Esophagus muscularis mucosa (tissue), 4 donors: ENCODE results near the gene BTAF1. TPM values are rescaled to one million over a fixed set of nuclear protein-coding genes. Genes with fewer than 3 reads are reported as not detected.

Experiments
- DNase-seq: peaks from one replicate; pipeline ENCODE4 v3.0.0-alpha.2; 2017; ENCODE audit errors: extremely low spot score
- H3K27ac ChIP-seq, 4 donors: fragments of 200-600 bp; sonication (generic); replicated peaks in 1 of 4; 1 replicate in 3 of 4; 2 replicates in 1 of 4; pipeline ENCODE4 v1.5.1; 2016 to 2019; ENCODE audit warnings: mild to moderate bottlenecking in 1 of 4
- H3K27me3 ChIP-seq, 4 donors: fragments of 200-600 bp; sonication (generic); one replicate each; pipeline versions ENCODE4 v1.5.1 to v1.6.0; 2016 to 2019
- H3K36me3 ChIP-seq, 4 donors: fragments of 200-600 bp; sonication (generic); one replicate each; pipeline ENCODE4 v1.5.1; 2016 to 2019
- H3K4me1 ChIP-seq, 4 donors: fragments of 200-600 bp; sonication (generic); one replicate each; pipeline ENCODE4 v1.5.1; 2016 to 2019
- H3K4me3 ChIP-seq, 4 donors: fragments of 200-600 bp; sonication (generic); 1 replicate in 2 of 4; 2 replicates in 2 of 4; pipeline ENCODE4 v1.5.1; 2016 to 2019; ENCODE audit warnings: mild to moderate bottlenecking in 4 of 4, moderate library complexity in 1 of 4
- H3K9me3 ChIP-seq, 4 donors: fragments of 200-600 bp; sonication (generic); 1 replicate in 3 of 4; 2 replicates in 1 of 4; pipeline ENCODE4 v1.5.1; 2016 to 2019
- CTCF ChIP-seq, 3 experiments: fragments of 200-600 bp in 2 of 3; fragments of 450-650 bp in 1 of 3; sonication (generic) in 2 of 3; IDR thresholded peaks; one replicate each; pipeline ENCODE4 v1.5.1; 2017 to 2019; ENCODE audit warnings: antibody characterized with exemption in 3 of 3, mild to moderate bottlenecking in 2 of 3, moderate library complexity in 1 of 3
- EP300 ChIP-seq: sonication (generic); formaldehyde crosslinking; IDR thresholded peaks from one replicate; pipeline ENCODE4 v1.6.1; 2017; ENCODE audit warnings: antibody characterized with exemption
- POLR2A ChIP-seq: fragments of 450-650 bp; IDR thresholded peaks from one replicate; pipeline ENCODE4 v1.6.1; 2017; ENCODE audit warnings: antibody characterized with exemption, moderate library complexity, mild to moderate bottlenecking, low read depth
- POLR2AphosphoS5 ChIP-seq, 2 donors: sonication (generic); formaldehyde crosslinking; IDR thresholded peaks; one replicate each; pipeline ENCODE4 v1.6.1; 2017; ENCODE audit warnings: antibody characterized with exemption in 2 of 2
- WGBS: methylation state at CpG from one replicate; pipeline ENCODE4 v1.1.5; 2018; 5-methylcytosine and 5-hydroxymethylcytosine counted together
- intact Hi-C: fragments of 100-400 bp; cut with DNase I; formaldehyde crosslinking; loops from one replicate; pipeline ENCODE4 v1.15.1; 2023
- total RNA-seq, 4 donors: library from RNA; depleted of rRNA; stranded (reverse); fragments of >200 nt; gene quantifications; one replicate each; pipeline versions ENCODE4 v1.1.0 to v1.2.1, GENCODE V29; 2016

BTAF1 gene
- total RNA-seq, 4 donors from 2014 or later, result 20.7 to 48.6 (median 26.1) TPM

GRCh38 chr10:91919651-91920050 lies 3.9 kb upstream of the BTAF1 start:
- WGBS, result 97% methylated on average over 1 of the region's 1 CpG
- peaks cover 4 to 11% (median 9%) of the 10 kb centered on the region in 4 donors for H3K4me1 ChIP-seq
- DNase-seq, result no peak
- H3K36me3 ChIP-seq, result no peaks in the 10 kb centered on the region
- H3K4me3 ChIP-seq, result no peak overlapping the region
- TF ChIP-seq EP300 (no peak), POLR2AphosphoS5 (IDR thresholded peaks at IDR 0.05) (no peak), POLR2A (no peak), CTCF (IDR thresholded peaks at IDR 0.05) (no peak)
- H3K27me3 ChIP-seq, result no peaks in the 10 kb centered on the region
- H3K27ac ChIP-seq, result no peak overlapping the region
- H3K9me3 ChIP-seq, result peaks cover 0 to 6% (median 0%) of the 10 kb centered on the region in 4 donors
- intact Hi-C loops, result loop anchor here (10.0 kb wide), 1 partner anchor 155 kb away; no protein-coding TSS in a partner anchor

DNA sequence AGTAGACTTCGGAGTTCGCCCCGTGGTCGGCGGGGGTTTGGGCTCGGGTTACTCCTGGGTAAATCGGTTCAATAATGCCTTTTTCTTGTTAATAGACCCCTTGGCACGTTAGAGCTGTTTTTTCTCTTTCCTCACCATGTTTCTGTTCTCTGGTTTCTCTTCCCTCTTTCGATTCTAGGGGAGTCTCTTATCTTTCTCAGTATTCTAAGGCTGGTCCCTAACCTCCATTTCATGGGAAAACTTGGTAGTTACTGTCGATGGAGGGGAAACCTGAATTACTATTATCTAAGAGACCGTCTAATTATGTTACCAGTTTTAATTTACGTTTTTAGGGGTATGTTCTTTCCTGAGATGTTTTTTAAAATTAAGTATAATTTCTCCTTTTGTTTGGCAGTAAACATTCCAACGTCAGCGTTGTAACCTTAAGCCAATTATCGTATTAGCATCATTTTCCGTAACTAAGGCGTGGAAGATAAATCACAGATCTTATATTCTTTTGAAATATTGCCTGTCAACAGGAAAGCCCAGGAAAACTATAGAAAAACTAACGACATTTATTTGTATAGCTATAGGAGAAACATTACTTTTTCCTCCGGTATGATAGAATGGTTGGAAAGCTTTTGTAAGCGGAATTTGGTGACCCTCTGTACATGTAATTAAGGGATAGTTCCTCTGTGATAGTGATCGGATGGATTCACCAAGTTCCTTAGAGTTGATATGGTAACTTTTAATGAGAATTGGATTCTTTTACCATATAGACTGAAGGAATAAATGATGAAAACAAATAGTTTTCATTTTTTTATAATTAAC lies 847 bp downstream of the BTAF1 start:
- Histone ChIP-seq H3K27ac (peak overlapping the region; percentile 91 to 98 (median 96)), H3K36me3 (no peaks in the 10 kb centered on the region), H3K4me3 (peak overlapping the region; percentile 76 to 86 (median 82)), H3K9me3 (peaks cover 0 to 3% (median 0%) of the 10 kb centered on the region in 4 donors), H3K4me1 (peaks cover 11 to 52% (median 45%) of the 10 kb centered on the region in 4 donors), H3K27me3 (no peaks in the 10 kb centered on the region)
- 4% methylated on average over 21 of the region's 21 CpGs for WGBS
- intact Hi-C loops, result no loop called here
- no peak for TF ChIP-seq EP300
- no peak for TF ChIP-seq POLR2AphosphoS5 (IDR thresholded peaks at IDR 0.05)
- DNase-seq, result no peak

- peak overlapping the region in 1 of 4 donors; percentile 98 for H3K27ac ChIP-seq
- intact Hi-C loops, result no loop called here
Observed at GRCh38 chr10:91925022-91925320, 1.4 kb downstream of the BTAF1 start.

DNA sequence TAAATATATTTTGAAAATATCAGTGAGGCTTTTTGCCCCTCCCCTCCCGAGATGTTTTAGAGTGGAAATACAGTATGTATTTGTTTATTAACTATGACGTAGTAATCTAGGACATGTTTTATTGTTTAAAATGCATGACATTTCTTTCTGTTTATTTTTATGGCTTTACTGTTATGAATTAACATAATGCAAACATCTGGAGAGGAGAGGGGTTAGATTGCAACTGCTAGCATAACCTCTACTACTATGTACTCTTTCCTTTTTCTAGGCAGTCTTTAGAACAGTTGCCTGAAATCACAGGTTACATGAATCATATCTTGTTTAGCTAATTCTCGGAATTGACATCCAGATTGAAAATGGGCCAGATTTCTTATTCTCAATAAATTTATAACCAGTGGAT lies 7.4 kb downstream of the BTAF1 start:
- Histone ChIP-seq H3K9me3 (no peaks in the 10 kb centered on the region), H3K4me1 (peaks cover 4 to 56% (median 53%) of the 10 kb centered on the region in 4 donors), H3K27ac (no peak overlapping the region), H3K4me3 (no peak overlapping the region), H3K27me3 (no peaks in the 10 kb centered on the region), H3K36me3 (peaks cover 0 to 22% (median 7%) of the 10 kb centered on the region in 4 donors)
- intact Hi-C loops, result no loop called here
- DNase-seq, result no peak
- TF ChIP-seq CTCF (IDR thresholded peaks at IDR 0.05), result no peak
- 74% methylated on average over 3 of the region's 3 CpGs for WGBS

More at GRCh38 chr10:91925022-91925320, 1.4 kb downstream of the BTAF1 start:
- Histone ChIP-seq H3K4me1 (peaks cover 11 to 56% (median 45%) of the 10 kb centered on the region in 4 donors), H3K27me3 (no peaks in the 10 kb centered on the region), H3K4me3 (peak overlapping the region; percentile 76 to 86 (median 82)), H3K9me3 (no peaks in the 10 kb centered on the region), H3K36me3 (no peaks in the 10 kb centered on the region)
- TF ChIP-seq EP300 (no peak), POLR2AphosphoS5 (IDR thresholded peaks at IDR 0.05) (no peak), POLR2A (no peak), CTCF (IDR thresholded peaks at IDR 0.05) (no peak)
- DNase-seq, result no peak
- 49% methylated on average over 2 of the region's 2 CpGs for WGBS

DNA sequence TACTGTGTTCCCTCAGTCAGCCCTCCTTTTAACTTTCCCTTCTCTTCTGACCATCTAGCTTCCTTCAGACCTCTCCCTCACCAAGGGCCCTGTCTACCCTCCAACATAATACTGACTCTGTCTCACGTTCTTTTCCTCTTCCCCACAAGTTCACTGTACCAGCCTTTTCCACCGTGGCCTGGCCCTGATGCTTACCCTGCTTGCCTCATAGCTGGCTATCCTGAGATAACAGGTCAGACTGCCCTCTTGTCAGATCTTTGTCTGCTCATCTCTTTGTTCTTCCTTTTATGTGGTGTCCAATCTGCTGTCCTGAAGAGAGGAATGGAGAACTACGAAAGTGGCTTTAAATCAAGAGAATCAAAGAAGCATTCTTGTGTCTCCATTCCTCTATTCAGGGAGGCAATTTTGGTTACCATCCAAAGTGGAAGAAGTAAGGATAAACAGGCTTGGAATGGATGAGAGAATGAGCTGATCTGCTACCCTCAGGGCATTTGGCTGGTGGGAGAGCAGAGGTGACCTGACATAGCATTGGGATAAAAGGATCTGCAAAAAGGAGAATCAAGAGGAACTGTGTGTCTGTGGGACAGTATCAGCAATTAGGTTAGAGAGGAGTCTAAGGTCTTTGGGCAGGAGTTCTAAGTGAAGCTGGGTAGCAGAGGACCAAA lies 8.1 kb downstream of the BTAF1 start:
- peaks cover 4 to 48% (median 46%) of the 10 kb centered on the region in 4 donors for H3K4me1 ChIP-seq
- no peaks in the 10 kb centered on the region for H3K9me3 ChIP-seq
- intact Hi-C loops, result no loop called here
- TF ChIP-seq POLR2AphosphoS5 (IDR thresholded peaks at IDR 0.05) (no peak), POLR2A (no peak), CTCF (IDR thresholded peaks at IDR 0.05) (no peak), EP300 (no peak)
- H3K4me3 ChIP-seq, result no peak overlapping the region
- no peak overlapping the region for H3K27ac ChIP-seq
- peaks cover 7 to 29% (median 14%) of the 10 kb centered on the region in 4 donors for H3K36me3 ChIP-seq
- no peaks in the 10 kb centered on the region for H3K27me3 ChIP-seq
- 48% methylated on average over 3 of the region's 3 CpGs for WGBS
- no peak for DNase-seq
